IPS-18c (cell line): Measurements from ENCODE around the gene GRM4.
"Not testable (repeated sequence)": the region's sequence is repeated elsewhere in the genome, so short reads cannot be mapped to it uniquely, and the experiment has no call there.

ENCODE experiments used
- H3K4me3 ChIP-seq: 2 replicates; pipeline ENCODE4 v1.7.0; 2013; ENCODE audit warnings: low read depth, mild to moderate bottlenecking, low read length, moderate library complexity; ENCODE audit not compliant: insufficient read depth
- H3K9me3 ChIP-seq: one replicate; pipeline ENCODE4 v1.6.1; 2013; ENCODE audit warnings: mild to moderate bottlenecking, low read length, moderate library complexity; ENCODE audit not compliant: control insufficient read depth, insufficient read depth

The GRM4 gene

DNA sequence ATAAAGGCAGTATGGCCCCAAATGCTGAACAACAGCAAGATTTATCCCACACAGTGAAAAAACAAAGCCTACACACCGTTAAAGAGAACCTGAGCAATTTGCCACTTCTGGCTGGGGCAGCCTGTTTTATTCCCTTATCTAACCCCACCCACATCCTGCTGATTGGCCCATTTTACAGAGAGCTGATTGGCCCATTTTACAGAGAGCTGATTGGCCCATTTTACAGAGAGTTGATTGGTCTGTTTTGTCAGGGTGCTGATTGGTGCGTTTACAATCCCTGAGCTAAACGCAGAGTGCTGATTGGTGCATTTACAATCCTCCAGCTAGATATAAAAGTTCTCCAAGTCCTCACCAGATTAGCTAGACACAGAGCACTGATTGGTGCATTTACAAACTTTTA, 129.3 kb downstream of the GRM4 start:
- not testable (repeated sequence) for H3K4me3 ChIP-seq, H3K9me3 ChIP-seq

GRCh38 chr6:34015586-34015985, 130.3 kb downstream of the GRM4 start:
- Histone ChIP-seq H3K4me3 (no peak overlapping the region), H3K9me3 (no peaks in the 10 kb centered on the region)

DNA sequence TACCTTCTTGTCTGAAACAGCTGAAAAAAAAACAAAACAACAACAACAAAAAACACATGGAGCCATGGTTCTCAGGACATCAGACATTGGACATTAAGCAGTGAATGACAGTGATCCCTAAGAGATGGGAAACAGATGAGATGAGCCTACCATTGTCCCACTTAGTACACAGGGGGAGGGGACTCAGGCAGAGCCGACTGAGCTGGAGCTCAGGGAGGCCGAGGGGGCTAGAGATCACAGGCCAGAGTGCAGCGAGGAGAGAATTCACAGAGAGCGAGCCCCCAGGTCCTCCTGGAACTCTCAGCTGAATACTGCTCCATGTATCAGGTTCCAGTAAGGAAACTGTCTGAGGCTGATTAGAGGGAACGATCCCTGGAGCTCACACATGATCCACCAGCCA, 134.6 kb downstream of the GRM4 start:
- Histone ChIP-seq H3K9me3 (no peaks in the 10 kb centered on the region), H3K4me3 (no peak overlapping the region)

DNA sequence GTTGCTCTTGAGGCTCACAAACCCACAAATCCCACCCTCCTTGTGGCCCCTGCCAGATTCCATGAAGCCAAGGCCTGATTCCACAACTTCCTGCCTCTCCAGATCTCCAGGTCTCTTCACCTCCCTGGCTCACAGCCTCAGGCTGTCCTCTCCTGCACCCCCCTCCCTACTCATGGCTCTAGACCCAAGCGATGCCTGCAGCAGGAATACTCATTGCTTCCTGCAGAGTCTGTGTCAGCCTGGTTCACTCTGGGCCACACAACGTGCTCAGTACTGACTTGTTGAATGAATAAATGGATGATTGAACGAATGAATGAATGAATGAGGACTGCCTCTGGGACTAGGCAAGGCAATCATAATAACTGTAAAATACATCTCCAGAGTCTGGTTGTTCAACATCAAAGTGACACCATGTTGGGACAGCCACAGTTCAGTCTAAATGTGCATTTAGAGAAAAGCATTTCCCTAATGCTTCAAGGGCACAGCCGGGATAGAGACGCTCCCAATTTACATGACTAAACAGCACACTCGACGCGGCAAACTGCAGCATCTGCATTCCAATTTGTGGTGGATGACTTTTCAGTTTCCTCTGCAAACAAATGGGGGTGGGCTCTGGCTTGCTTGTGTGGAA, 139.9 kb downstream of the GRM4 start:
- H3K4me3 ChIP-seq = 0 out of 2 replicates have a peak overlapping the region, but pooled peaks have one; percentile 5
- no peaks in the 10 kb centered on the region for H3K9me3 ChIP-seq

DNA sequence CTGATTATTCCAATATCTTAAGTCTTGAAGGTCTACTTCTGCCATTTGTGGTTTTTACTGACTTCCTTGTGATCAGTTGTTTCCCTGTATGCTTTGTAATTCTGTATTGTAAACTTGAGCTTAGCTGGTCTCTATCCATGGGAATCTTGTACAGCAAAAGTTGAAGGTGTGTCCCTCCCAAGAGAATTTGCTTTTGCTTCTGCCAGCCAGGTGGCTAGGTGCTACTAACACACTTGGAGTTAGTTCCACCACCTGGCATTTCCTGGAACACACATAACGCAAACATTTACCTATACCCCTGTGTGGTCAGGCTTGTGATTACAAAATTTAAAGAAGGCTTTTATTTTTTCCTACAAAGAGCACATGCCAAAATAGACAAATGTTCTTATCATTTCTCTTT, 141.2 kb downstream of the GRM4 start:
- Histone ChIP-seq H3K4me3 (no peak overlapping the region), H3K9me3 (no peaks in the 10 kb centered on the region)

- H3K4me3 ChIP-seq = no peak overlapping the region
- H3K9me3 ChIP-seq = no peaks in the 10 kb centered on the region
These were observed 141.9 kb downstream of the GRM4 start for GRCh38 chr6:34003962-34004361.

- Histone ChIP-seq H3K4me3 (no peak overlapping the region), H3K9me3 (no peaks in the 10 kb centered on the region)
These were observed 143.9 kb downstream of the GRM4 start for GRCh38 chr6:34001706-34002621.

- no peaks in the 10 kb centered on the region for H3K9me3 ChIP-seq
- H3K4me3 ChIP-seq = no peak overlapping the region
These were observed 145.6 kb downstream of the GRM4 start for GRCh38 chr6:34000281-34000680.

GRCh38 chr6:33999567-33999966, 146.3 kb downstream of the GRM4 start:
- Histone ChIP-seq H3K9me3 (no peaks in the 10 kb centered on the region), H3K4me3 (no peak overlapping the region)

GRCh38 chr6:33998660-33999059, 147.2 kb downstream of the GRM4 start:
- H3K9me3 ChIP-seq = no peaks in the 10 kb centered on the region
- no peak overlapping the region for H3K4me3 ChIP-seq

DNA sequence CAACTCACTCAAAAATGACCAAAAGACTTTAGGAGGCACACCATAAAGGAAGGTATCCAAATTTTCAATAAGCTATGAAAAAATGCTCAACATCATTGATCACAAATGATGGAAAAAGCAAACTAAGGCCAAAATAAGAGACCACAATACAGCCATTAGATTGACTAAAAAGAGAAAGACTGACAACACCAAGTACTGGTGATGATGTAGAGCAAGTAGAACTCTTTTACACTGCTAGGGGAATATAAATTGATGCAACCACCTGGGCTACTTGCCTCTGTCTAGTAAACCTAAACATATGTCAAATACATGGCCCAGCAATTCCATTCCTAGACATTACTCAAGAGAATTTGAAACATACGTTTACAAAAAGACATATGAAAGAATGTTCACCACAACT, 148.6 kb downstream of the GRM4 start:
- Histone ChIP-seq H3K9me3 (no peaks in the 10 kb centered on the region), H3K4me3 (no peak overlapping the region)

DNA sequence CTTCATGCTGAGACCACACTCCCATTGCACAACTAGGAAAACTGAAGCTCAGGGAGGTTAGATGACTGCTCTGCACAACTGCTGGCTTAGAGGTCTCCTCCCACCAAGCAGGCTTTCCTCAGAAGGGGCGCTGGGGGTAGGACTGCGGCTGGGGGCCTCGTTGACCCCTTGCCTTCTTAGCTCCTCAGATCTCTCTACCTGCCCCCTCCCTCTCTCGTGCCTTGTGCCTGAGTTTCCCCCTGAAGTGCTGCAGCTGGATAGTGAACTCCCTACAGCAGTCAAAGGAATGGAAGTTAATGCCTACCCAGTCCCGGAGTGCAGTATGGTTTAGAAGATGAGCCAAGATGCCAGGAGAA, 149.8 kb downstream of the GRM4 start:
- no peaks in the 10 kb centered on the region for H3K9me3 ChIP-seq
- H3K4me3 ChIP-seq = no peak overlapping the region

DNA sequence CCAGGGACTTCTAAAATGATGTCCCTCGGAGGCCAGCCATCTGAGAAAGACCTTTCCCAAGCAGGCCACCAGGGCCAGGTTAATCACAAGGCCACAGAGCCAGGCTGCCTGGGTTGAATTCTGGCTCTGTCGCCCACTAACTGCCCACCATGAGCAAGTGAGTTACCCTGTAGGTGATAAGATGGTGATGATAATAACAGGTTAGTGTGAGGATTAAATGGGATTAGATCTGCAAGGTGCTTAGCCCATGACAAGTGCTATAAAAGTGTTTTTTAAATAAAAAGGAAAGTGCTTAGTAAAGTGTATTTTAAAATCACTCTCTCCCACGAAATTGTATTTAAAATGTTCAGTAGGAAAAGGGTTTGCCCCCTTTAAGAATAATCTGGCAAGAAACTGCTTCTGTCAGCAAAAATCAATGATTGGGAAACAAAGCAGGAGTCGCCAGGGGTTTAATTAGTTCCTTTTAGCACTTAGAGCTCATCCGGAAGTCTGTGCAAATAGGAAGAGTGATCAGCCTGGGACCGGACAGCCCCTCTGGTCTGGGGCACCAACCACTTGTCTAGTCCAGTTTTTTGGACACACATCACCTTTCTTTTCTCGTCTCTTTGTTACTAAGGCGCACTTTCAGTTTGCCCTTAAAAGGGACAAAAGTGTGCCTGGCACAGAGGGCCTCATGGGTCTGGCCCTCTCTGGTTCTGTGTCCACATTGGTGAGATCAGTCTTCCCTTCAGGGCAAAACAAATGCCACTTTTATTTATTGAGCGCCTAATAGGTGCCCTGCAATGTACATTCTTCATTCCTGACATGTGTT, 150.4 kb downstream of the GRM4 start:
- H3K4me3 ChIP-seq = no peak overlapping the region
- no peaks in the 10 kb centered on the region for H3K9me3 ChIP-seq

DNA sequence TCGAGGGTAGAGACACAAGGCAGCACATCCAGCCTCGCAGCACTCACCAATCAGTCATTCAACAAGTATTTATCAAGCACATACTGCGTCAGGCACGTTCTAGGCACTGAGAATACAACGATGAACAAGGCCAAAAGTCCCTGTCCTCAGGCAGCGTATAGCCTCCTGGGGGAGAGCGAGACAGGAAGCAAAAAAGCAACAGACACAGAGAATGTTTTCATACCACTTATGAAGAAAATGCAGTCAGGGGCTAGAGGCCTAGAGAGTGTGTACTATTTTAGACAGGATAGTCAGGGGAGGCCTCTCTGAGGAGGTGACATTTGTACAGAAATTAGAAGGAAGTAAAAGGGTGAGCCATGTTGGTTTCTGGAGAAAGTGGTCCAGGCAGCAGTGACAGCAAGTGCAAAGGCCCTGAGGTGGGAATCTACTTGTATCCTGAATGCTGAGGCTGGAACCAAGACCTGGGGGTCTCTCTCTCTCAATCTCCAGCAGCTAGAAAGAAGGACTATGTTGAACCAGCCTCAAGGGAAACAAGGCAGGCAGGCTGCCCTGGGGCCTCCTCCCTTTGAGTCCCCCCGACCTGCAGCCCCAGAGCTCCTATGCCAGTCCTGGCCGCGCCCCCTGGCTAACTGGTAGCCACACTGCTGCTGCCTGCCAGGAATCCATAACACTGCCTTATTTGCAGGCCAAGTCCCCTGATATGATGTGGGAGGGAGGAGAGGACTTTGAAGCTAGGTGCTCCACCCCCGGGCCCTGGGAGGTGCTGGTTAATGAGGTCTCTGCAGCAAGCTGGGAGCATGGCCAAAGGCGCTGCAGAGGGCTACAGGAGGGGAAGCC, 151.2 kb downstream of the GRM4 start:
- Histone ChIP-seq H3K9me3 (no peaks in the 10 kb centered on the region), H3K4me3 (no peak overlapping the region)

DNA sequence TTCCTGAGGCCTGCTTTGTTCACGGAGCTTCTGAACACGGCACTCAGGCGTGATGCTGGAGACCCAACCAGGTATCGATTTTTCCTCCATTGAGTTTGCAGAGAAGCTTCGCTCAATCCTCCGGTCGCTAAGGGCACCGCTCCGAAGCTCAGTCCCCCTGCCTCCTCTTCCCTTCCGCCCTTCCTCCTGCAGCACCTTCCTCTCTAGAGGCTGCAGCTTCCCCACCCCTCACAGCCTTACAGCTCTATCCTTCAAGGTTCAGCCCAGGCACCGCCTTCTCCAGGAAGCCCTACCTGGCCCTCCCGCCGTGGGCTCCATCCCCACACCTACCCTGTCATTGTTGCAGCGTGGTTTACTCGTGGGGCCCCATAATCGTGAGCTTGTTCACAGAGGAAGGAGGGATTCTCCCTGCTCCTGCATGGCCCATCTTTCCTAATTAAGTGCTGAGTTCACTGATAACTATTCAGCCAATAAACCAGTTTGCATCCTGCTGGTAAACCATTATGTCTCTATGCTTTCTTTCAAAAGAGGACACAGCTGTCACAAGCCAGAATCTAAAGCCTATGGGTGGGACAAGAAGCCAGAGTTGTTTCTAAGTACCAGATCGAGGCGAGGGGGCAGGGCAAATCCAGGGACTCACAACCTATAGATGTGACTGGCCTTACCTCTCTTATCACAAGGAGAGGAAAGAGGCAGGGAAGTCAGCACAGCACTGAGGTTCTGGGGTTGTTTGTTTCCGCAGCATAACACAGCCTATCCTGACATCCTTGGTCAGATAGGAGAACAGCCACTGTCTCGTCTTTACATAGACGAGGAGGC, 152.0 kb downstream of the GRM4 start:
- Histone ChIP-seq H3K9me3 (no peaks in the 10 kb centered on the region), H3K4me3 (no peak overlapping the region)

- H3K4me3 ChIP-seq = no peak overlapping the region
- no peaks in the 10 kb centered on the region for H3K9me3 ChIP-seq
These were observed 152.8 kb downstream of the GRM4 start for GRCh38 chr6:33993091-33993490.
